Kidney (tissue), 14 donors: ENCODE data around the gene TAS2R19. TPM values are rescaled to one million over a fixed set of nuclear protein-coding genes. Genes with fewer than 3 reads are reported as not detected.
A peak's percentile ranks its signal among the peaks of the same experiment; 100 is the strongest.
"Not testable (repeated sequence)": the region's sequence is repeated elsewhere in the genome, so short reads cannot be mapped to it uniquely, and the experiment has no call there.

Experiments
- DNase-seq, 5 donors: peaks; one replicate each; pipeline ENCODE4 v3.0.0-alpha.2; 2013 to 2020
- FAIRE-seq: peaks from 2 replicates; lab custom pipeline; 2012; peaks lifted over from hg19 to GRCh38; lab: Jason Lieb, UNC
- H3K27ac ChIP-seq, 2 donors: one replicate each; pipeline ENCODE4 v1.7.0; 2013; ENCODE audit warnings: low read depth in 2 of 2, low read length in 2 of 2, inconsistent platforms in 1 of 2
- H3K27me3 ChIP-seq: one replicate; pipeline ENCODE4 v1.7.1; 2013; ENCODE audit warnings: low read length, inconsistent platforms; ENCODE audit not compliant: control insufficient read depth, insufficient read depth
- H3K36me3 ChIP-seq, 3 donors: one replicate each; pipeline versions ENCODE4 v1.7.0 to v1.7.1; 2013; ENCODE audit warnings: low read length in 3 of 3, control low read depth in 1 of 3, inconsistent platforms in 1 of 3; ENCODE audit not compliant: insufficient read depth in 3 of 3, control insufficient read depth in 2 of 3
- H3K4me1 ChIP-seq, 3 donors: one replicate each; pipeline versions ENCODE4 v1.7.0 to v1.7.1; 2013; ENCODE audit warnings: low read length in 3 of 3, inconsistent platforms in 1 of 3, low read depth in 1 of 3; ENCODE audit not compliant: control insufficient read depth in 2 of 3, insufficient read depth in 2 of 3
- H3K4me3 ChIP-seq, 3 donors: one replicate each; pipeline versions ENCODE4 v1.7.0 to v1.8.1; 2013; ENCODE audit warnings: low read length in 3 of 3, control low read depth in 1 of 3, inconsistent platforms in 1 of 3
- H3K9ac ChIP-seq, 3 donors: one replicate each; pipeline versions ENCODE4 v1.7.0 to v1.7.1; 2013; ENCODE audit warnings: low read length in 3 of 3, control low read depth in 1 of 3, inconsistent platforms in 1 of 3
- H3K9me3 ChIP-seq, 3 donors: one replicate each; pipeline versions ENCODE4 v1.7.0 to v1.7.1; 2013; ENCODE audit warnings: low read length in 3 of 3, control low read depth in 1 of 3, inconsistent platforms in 1 of 3; ENCODE audit not compliant: control insufficient read depth in 2 of 3, insufficient read depth in 1 of 3
- CTCF ChIP-seq: IDR thresholded peaks from 3 replicates; pipeline ENCODE4 v1.5.1; 2012; ENCODE audit warnings: mild to moderate bottlenecking, moderate library complexity, borderline replicate concordance; ENCODE audit not compliant: insufficient read depth; ENCODE audit errors: extremely low read depth
- intact Hi-C: fragments of 100-400 bp; cut with DNase I; formaldehyde crosslinking; loops from one replicate; pipeline ENCODE4 v1.11.1; 2022
- polyA plus RNA-seq: library from polyadenylated mRNA; stranded (reverse); fragments of 350-450 nt; fragmentation: Illumina TruSeq; extraction: RNeasy Lipid Tissue Mini Kit (QIAGEN cat#74804); gene quantifications from one replicate; pipeline ENCODE4 v1.2.3, GENCODE V29; 2014; ENCODE audit warnings: low read depth, low replicate concordance; ENCODE audit not compliant: insufficient read depth
- total RNA-seq: library from RNA; stranded (reverse); fragmentation: NEBNext Ultra II Directional; extraction: Animal tissue kit (Norgen Biotek cat#: 25700); gene quantifications from one replicate; pipeline ENCODE4 v1.2.1, GENCODE V29; 2021
- donor health status: control.
- donor health status: control.
- donor health status: control.
- donor health status: control.
- donor health status: control.
- donor health status: DM: yes; HTN: yes; CAD: no.
- donor health status: Normal renal cell carcinoma (clear cell type).

TAS2R19 gene
- total and polyA plus RNA-seq, 2 donors from 2014 or later = 4.6 TPM; not detected in 1

GRCh38 chr12:11040162-11040561, 17.7 kb upstream of the TAS2R19 start:
- FAIRE-seq (peak; percentile 68), DNase-seq (no peak)
- Histone ChIP-seq H3K27me3 (no peaks in the 10 kb centered on the region), H3K9ac (no peak overlapping the region), H3K36me3 (no peaks in the 10 kb centered on the region), H3K27ac (no peak overlapping the region), H3K9me3 (no peaks in the 10 kb centered on the region), H3K4me1 (no peaks in the 10 kb centered on the region), H3K4me3 (no peak overlapping the region)
- intact Hi-C loops = no loop called here
- TF ChIP-seq CTCF = no peak

- intact Hi-C loops = no loop called here
- Histone ChIP-seq H3K27me3 (no peaks in the 10 kb centered on the region), H3K27ac (no peak overlapping the region), H3K4me3 (no peak overlapping the region), H3K9me3 (no peaks in the 10 kb centered on the region), H3K9ac (no peak overlapping the region), H3K4me1 (no peaks in the 10 kb centered on the region), H3K36me3 (no peaks in the 10 kb centered on the region)
- DNase-seq (no peak), FAIRE-seq (no peak)
- TF ChIP-seq CTCF = no peak
Observed at GRCh38 chr12:11039171-11039570, 16.8 kb upstream of the TAS2R19 start.

- H3K27me3 ChIP-seq, H3K4me1 ChIP-seq, H3K9ac ChIP-seq, H3K9me3 ChIP-seq, H3K4me3 ChIP-seq, intact Hi-C loops, H3K27ac ChIP-seq, H3K36me3 ChIP-seq, DNase-seq, FAIRE-seq: not testable (repeated sequence)
Observed at GRCh38 chr12:11033959-11034358, 11.5 kb upstream of the TAS2R19 start.

GRCh38 chr12:11031307-11031706, 8.9 kb upstream of the TAS2R19 start, which contains the start of gene TAS2R31:
Gene TAS2R31 (minus strand): TSS chr12:11031407. CDS start chr12:11031335, 72 bp downstream.
- Histone ChIP-seq H3K9ac (no peak within 1 kb of the TSS), H3K27ac (no peak within 1 kb of the TSS), H3K4me1 (no peaks in the 10 kb centered on the region), H3K27me3 (no peaks in the 10 kb centered on the region), H3K9me3 (no peaks in the 10 kb centered on the region), H3K4me3 (no peak within 1 kb of the TSS), H3K36me3 (no peaks in the 10 kb centered on the region)
- FAIRE-seq (no peak), DNase-seq (no peak)
- intact Hi-C loops = no loop called here
- no peak for TF ChIP-seq CTCF
